RPMI7951 (cell line): ENCODE measurements around the gene KIF4B. TPM values are rescaled to one million over a fixed set of nuclear protein-coding genes. Genes with fewer than 3 reads are reported as not detected.
"Not testable (repeated sequence)": the region's sequence is repeated elsewhere in the genome, so short reads cannot be mapped to it uniquely, and the experiment has no call there.

Experiments
- DNase-seq: peaks from one replicate; pipeline ENCODE4 v3.0.0-alpha.2; 2012; ENCODE audit warnings: low read depth
- total RNA-seq: library from RNA; depleted of rRNA; stranded (reverse); fragments of >200 nt; shearing (Covaris generic); gene quantifications from 2 replicates; pipeline ENCODE4 v1.2.3, GENCODE V29; 2014

The KIF4B gene
- total RNA-seq, 1 experiment from 2014 or later = not detected

DNA sequence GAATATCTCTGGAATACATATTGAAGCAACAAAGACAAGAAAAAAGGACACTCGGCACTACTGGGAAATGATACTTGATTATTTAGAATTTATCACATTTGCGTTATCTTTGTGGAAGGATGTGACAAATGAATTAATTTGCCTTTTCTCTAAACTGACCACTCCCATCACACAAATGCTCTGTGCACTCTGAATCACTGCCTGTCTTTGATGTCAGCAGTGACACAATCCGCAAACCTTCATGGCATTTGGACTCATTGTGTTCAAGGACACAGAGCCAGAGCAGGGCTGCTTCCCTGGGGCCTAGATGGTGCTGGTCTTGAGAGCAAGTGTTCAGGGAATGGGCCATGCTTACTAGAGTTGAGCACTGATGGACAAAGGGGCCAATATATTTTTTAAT is 4.9 kb upstream of the KIF4B start:
- DNase-seq = peak; percentile 19

DNA sequence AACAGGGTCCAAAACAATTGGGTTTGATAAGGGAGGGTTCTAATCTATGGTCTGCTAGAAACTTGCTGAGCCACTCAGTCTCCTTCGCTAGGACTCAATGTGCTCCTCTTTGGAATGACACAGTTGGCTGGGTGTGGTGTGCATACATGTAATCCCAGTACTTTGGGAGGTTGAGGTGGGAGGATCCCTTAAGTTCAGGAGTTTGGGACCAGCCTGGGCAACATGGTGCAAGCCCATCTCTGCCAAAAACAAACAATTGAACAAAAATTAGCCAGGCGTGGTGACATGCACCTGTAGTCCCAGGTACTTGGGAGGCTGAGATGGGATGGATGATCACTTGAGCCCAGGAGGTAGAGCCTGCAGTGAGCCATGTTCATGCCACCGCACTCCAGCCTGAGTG is 2.7 kb upstream of the KIF4B start:
- DNase-seq = no peak

DNA sequence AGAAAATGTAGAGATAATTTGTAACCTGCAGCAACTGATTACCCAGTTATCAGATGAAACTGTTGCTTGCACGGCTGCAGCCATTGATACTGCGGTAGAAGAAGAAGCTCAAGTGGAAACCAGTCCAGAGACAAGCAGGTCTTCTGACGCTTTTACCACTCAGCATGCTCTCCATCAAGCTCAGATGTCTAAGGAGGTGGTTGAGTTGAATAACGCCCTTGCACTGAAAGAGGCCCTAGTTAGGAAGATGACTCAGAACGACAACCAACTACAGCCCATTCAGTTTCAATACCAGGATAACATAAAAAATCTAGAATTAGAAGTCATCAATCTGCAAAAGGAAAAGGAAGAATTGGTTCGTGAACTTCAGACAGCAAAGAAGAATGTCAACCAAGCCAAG is 1.7 kb downstream of the KIF4B start:
- no peak for DNase-seq

DNA sequence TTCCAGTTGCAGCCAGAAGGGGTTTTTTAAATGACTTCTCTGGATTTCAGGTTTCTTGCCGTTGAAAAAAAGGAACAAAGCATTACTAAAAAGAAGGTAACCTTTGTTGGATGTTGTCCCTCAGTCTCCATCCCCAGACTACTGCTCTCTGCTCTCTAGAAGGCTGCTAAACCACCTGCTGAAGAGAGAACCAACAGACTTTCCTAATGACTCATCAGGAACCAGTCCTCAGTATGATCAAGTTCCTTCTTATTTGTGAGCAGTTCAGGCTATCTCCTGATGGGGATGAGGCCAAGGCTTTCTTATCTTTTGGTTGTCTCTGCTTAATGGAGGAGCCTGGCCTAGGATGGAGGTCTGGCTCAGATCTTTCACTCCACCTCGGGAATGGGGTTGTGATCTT is 4.1 kb downstream of the KIF4B start:
- no peak for DNase-seq

DNA sequence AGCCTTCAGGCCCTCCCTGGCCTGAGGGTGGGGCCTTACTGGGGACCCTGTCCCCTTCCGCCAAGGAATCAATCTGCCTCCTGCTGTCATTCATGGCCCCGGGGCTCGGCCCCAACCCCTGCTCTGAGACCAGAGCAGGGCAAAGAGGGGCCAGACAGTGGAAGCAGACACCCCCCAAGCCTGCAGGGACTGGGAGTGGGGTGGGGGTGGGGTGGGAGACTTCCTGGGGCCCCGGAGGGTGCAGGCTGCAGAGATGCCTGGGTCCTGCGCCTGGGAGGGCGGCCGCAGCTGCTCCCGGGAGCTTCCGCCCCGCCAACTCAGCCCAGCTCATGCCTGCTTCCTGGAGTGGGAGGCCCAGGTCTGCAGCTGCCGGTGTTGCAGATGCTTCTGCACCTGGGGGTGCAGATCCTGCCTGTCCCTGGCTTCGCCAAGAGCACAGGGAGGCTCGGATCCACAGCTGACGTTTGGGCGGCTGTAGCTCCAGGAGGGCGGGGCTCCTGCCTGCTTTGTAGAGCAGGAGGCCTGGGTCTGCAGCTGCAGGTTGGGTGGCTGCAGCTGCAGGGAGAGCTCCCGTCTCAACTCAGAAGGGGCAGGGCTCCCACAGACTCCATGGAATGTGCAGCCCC is 6.2 kb downstream of the KIF4B start:
- no peak for DNase-seq

DNA sequence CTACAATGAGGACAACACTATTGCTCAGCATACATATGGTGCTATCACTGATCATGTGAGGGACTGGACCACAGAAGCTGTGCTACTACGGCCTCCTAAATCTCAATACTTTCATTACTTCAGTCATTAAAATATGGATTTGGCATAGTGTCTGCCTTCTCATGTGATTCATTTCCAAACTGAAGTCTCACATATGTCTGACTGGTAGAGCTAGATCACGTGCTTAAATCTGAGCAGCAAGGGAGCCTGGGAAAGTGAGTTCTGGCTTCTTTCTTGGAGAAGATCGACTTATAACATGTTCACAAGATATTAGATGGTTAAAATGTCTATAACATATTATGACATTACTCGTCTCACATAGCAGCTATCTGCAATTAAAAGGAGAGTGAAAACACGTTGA is 8.3 kb downstream of the KIF4B start:
- DNase-seq = no peak

DNA sequence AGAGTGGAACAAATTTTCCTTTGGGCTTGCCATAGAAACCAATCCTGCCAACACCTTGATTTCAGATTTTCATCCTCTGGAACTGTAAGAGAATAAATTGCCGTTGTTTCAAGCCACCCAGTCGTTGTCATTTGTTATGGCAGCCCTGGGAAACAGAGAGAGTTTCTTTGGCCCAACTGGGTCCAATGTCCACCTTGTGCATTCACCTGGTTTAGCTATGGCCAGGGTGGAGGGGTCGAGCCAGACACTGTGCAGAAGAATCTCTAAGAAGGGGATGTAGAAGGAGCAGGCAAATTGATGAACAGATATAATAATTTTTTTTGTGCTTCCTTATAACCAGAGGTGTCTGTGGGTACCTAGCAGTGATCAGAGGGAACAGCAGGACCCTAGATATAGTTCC is 9.8 kb downstream of the KIF4B start:
- no peak for DNase-seq

DNA sequence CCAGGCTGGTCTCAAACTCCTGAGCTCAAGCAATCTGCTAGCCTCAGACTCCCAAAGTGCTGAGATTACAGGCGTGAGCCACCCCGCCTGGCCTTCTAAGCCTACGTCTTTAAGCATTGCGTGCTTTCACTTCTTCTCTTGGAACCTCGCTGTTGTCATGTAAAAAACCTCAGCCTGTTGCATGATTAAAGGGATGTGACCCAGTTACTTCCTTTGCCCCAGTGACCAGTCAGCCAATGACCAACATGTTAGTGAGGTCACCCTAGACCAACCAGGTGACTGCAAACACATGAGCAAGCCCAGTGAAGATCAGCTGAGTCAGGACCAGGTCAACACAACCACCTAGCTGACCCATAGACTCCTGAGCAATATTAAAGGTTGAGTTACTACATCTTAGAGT is 10.5 kb downstream of the KIF4B start:
- DNase-seq = peak; percentile 10

DNA sequence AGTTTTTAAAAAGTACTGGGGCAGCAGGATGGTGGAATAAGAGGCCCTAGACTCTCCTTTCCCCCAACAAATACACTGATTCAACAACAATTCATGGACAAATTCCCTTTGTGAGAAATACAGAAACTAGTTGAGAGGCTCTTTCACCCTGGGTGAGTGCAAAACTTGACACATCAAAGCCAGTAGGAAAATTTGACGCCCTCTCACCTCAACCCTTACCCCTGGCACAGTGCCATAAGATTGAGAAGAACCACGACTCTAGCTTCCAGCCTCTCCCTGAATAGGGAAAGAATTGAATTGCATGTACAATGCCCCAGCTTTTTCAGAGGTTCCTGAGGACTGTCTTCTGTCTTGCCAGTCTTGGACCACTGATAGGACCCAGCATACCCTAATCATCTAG is 12.3 kb downstream of the KIF4B start:
- DNase-seq = no peak

DNA sequence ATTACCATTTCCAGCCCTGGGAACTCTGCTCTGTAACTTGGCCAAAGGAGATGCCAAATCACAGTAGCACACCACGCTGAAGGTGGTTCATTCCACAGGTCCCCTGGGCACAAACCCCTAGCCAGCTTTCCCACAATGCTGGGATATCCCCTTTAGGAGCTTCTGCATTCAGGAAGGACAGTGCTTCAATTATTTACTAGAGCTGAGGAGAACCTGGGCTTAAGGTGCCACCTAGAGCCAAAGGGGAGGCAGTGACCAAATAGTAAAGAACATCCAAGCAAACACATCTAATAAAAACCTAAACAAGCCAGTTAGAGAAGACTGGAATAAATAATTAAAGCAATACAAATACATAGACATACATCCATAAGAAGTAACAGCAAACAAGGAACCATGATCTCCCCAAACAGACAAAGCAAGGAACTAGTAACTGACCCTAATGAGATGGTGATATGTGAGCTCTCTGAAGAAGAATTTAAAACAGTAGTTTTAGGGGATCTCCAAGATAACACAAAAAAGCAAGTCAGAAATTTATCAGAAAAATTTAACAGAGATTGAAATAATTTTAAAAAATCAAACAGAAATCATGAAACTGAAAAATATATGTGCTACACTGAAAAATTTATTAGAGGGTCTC is 14.6 kb downstream of the KIF4B start:
- DNase-seq = no peak

DNA sequence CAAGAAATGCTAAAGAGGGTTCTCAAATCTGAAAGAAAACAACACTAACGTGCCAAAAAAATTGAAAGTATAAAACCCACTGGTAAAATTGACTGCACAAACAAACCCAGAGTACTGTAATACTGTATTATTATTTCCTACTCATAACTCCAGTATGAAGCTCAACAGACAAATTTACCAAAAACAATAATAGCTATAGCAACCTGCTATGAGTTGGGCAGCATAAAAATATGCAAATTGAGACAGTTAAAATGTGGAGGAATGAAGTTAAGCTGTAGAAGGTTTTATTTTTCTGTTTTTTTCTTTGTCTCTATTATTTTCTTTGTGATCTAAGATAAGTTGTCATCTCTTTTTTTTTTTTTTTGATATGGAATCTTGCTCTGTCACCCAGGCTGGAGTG is 15.7 kb downstream of the KIF4B start:
- DNase-seq = no peak

DNA sequence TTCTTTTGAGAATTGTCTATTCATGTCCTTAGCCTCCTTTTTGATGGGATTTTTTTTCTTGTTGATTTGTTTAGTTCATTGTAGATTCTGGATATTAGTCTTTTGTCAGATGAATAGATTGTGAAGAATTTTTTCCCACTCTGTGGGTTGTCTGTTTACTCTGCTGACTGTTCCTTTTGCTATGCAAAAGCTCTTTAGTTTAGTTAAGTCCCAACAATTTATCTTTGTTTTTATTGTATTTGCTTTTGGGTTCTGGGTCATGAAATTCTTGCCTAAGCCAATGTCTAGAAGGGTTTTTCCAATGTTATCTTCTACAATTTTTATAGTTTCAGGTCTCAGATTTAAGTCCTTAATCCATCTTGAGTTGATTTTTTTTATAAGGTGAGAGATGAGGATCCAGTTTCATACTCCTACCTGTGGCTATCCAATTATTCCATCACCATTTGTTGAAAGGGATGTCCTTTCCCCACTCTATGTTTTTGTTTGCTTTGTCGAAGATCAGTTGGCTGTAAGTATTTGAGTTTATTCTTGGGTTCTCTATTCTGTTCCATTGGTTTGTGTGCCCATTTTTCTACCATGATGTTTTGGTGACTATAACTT is 20.7 kb downstream of the KIF4B start:
- DNase-seq = not testable (repeated sequence)

DNA sequence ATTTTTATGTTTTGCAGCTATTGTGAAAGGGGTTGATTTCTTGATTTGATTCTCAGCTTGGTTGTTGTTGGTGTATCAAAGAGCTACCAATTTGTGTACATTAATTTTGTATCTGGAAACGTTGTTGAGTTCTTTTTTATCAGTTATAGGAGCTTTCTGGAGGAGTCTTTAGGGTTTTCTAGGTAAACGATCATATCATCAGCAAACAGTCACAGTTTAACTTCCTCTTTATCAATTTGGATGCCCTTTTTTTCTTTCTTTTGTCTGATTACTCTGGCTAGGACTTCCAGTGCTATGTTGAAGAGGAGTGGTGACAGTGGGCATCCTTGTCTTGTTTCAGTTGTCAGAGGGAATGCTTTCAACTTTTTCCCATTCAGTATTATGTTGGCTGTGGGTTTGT is 21.5 kb downstream of the KIF4B start:
- DNase-seq = not testable (repeated sequence)

DNA sequence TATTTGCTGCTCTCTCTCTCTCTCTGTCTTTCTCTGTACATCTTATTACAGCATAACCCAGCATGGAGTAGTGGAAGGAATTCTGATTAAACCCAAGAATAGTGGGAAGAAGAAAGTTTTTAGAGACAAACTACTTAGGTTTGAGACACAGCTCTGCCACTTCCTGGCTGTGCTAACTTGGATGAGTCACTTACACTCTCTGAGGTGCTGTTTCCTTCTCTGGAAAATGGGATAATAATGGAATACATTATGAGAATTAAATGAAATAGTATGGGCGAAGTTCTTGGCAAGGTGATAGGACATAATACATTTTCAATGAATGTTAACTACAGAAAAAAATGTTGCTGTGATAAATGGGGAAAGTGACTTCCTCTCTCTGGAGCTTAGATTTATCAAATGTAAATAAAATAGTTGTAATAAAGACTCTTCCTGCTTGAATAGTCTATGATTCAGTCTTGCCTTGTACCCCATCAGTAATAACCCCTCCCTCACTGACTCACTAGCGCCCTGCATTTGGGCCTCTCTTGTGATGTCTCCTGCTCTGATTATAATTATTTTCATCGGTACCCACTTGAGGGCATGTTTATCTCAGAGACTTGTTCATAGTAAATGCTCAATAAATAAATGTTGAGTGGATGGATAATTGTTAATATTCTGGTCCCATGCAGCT is 27.6 kb downstream of the KIF4B start:
- DNase-seq = no peak

DNA sequence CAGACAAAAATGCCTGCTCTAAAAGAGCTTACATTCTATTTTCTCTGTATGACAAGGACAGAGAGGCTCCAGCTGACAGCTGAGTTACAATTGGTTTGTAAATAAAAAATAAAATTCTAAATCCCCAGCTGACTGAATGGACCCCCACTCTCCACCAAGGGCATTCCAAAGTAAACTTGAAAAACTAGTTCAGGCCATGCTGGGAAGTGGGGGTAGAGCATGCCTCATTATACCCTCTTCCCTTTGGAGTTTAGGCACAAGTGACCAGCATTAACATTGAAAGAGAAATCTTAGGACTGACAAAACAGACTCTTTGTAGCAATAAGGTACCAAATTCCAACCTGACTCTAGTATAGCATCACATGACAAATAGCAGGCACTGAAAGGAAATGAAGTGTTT is 31.0 kb downstream of the KIF4B start:
- no peak for DNase-seq

DNA sequence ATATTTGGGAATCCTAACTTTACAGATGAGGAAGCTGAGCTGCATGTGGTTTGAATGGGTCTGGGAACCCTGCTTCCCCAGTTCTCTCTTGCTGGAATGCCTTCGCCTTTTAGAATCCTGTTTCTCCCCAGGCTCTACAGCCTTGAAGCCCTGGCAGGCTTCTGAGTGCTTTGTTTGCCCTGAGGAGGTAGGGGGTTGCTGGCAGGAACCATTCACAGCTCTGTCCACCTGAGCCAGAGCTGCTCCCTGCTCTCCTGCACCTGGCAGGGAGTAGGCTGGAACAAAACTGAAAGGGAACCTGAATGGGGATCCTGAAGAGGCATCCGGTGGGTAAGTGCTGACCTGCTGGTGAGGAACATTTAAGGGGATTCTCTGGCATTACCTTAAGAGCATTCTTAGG is 33.0 kb downstream of the KIF4B start:
- no peak for DNase-seq

DNA sequence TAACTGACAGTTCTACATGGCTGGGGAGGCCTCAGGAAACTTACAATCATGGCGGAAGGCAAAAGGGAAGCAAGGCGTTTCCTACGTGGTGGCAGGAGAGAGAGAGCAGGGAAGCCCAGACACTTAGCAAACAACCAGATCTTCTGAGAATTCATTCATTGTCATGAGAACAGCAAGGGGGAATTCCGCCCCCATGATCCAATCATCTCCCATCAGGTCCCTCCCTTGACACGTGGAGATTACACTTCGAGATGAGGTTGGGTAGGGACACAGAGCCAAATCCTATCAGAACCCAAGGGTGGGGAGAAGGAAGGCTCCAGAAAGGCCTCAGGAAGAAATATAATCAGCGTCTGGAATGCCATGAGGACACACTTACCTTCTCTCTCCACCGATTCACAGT is 34.3 kb downstream of the KIF4B start:
- DNase-seq = no peak

DNA sequence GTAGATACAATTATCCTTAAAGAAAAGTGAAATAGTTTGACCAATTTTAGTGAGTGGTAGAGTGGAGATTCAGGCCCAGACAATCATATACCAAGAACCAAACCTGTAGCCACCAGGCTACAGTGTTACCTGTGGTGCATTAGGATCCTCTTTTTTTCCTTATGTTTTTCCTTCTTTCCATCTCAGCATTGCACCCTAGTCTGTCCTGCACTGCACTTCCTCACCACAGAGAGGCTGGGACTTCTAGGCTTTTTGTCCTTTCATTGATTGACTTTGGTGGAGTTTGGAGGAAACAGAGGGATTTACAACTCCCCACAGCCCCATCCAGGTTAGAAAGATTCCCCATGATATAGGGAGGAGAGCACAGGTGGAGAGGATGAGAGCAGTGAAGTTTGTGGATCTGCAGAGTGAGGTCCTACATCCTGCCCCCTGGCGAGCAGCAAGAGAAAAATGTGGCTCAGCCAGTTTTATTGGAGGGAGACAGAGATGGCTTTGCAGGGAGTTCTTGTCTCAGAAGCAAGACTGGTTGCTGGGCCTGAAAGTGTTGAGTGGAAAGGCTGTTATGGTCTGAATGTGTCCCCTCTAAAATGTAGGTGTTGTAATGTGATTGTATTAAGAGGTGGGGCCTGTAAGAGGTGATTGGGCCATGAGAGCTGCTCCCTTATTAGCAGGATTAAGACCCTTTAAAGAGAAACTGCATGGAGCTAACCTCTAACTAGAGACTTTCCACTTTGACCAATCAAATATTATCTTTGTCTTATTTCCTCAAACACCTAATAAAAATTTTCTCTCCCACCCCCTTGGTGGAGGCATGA is 36.2 kb downstream of the KIF4B start:
- peak; percentile 2 for DNase-seq

DNA sequence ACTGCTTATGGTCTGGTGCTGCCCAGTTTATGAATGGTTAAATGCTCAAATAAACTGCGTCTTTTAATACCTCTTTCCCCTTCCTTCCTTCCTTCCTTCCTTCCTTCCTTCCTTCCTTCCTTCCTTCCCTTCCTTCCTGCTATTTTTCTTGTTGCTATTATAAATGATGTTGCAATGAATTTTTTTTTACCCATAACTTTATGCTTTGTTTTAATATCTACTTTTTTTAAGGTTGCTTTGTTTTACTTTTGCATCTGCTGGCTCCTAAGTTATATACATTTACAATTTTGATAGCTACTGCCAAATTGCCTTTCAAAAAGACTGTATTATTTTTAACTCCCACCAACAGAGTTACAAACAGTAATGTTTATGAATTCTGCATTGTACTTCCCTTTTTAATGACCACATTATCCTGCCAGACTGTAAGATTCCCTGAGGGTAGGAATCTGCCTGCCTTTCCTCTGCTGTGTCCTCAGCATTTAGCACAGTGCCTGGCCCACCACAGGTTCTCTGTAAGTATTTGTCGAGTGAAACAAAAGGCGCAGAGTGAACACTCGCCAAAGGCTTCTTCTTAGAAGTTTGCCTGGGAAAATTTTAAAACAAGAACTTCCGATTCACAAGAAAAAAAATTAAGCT is 36.9 kb downstream of the KIF4B start:
- DNase-seq = peak; percentile 25

DNA sequence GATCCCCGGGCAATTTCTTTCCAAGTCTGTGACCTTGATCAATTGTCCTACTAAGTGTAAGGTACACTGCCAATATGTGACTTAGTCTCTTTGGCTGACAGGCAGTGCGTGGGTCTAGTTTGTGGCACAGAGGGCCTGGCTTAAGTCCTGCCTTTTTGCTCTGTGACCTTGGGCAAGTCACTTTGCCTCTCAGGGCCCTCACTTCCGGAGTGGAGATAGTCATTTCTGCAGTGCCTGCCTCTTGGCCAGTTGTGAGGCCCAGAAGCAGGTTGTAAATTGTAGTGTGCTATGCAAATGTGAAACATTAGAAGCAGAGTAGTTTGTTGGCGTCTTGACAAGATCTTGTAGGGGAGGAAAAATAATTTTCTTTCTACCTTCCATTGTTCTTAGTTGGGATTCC is 39.0 kb downstream of the KIF4B start:
- no peak for DNase-seq

DNA sequence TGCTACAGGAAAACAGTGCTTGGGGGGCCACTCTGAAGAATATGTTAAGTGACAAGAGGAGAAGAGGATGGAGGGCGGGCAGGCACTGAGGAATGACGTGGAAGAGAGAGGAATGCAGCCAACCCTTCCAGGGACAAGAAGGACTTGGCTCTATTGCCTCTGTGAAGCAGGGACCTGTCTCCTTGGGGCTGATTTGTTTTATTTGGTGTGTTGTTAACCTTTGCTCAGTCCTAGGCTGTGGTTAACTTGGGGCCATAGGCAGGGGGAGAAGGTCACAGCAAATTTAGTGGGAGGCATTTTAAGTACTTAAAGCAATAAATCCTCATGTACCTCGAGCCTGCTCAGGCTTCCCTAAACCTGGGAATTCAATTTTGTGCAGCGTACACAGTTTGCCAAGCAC is 39.9 kb downstream of the KIF4B start:
- no peak for DNase-seq
